Measurements from ENCODE around the gene USP36.
A peak's percentile ranks its signal among the peaks of the same experiment; 100 is the strongest.

Gene USP36

DNA sequence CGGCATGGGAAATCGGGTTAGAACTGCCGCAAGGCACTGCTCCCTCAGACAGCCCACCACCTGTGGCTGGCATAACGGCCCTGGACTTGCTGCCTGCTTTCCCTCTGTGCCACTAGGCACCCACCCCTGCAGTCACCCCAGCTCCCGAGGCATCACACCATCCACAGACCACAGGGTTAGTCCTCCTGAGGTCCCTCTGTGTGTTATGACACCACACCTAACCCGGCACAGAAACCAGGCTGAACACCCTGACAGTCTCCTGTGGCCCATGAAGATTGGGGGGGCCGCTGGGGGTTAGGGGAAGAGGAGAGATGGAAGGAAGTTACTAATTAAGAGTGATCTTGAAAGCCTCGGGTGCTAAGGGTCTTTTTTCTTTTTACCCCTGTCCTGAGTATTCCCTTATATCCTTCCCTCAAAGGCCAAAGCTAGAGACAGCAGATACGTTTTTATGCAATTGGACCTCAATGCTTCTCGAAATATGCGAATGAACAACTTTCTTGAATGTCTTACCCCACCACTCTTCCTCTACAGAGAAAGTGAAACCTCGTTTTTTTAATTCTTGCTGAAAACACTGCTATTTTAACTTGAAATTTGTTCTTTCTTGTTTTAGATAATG, 65.5 kb downstream of the USP36 start:
- DNase-seq (peak; percentile 74), ATAC-seq (peak; percentile 85)
- Mint-ChIP-seq H3K9me3 (no peaks in the 10 kb centered on the region), H3K4me3 (peak overlapping the region; percentile 83), H3K36me3 (ENCODE audit: low read depth) (peaks cover 7% of the 10 kb centered on the region), H3K4me1 (peaks cover 84% of the 10 kb centered on the region), H3K27me3 (no peaks in the 10 kb centered on the region), H3K27ac (peak overlapping the region; percentile 96)

DNA sequence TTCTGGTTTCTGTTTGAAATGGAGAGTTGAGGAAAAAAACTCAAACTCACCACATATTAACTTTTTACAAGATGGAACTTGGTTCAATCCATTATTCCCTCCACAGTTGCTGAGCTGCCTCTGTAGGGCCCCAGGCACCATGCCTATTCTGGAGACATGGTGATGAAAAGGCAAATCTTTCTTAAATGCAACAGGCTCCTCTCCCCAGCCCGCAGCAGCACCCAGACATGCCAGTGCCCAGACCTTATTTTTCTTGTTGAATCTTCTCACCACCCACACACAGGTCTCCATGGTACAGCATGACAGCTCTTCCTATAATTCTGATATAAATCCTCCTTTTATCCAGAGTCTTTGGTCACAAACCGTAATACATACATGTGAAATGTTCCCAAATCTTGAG, 66.2 kb downstream of the USP36 start:
- Mint-ChIP-seq H3K27me3 (no peaks in the 10 kb centered on the region), H3K27ac (peak overlapping the region; percentile 96), H3K36me3 (ENCODE audit: low read depth) (peaks cover 5% of the 10 kb centered on the region), H3K9me3 (no peaks in the 10 kb centered on the region), H3K4me3 (peak overlapping the region; percentile 83), H3K4me1 (peaks cover 78% of the 10 kb centered on the region)
- peak; percentile 12 for ATAC-seq
- DNase-seq, result no peak

GRCh38 chr17:78771758-78772382, 68.7 kb downstream of the USP36 start:
- H3K27me3 Mint-ChIP-seq, result no peaks in the 10 kb centered on the region
- ATAC-seq, result peak; percentile 44
- peaks cover 5% of the 10 kb centered on the region for H3K36me3 Mint-ChIP-seq (ENCODE audit: low read depth)
- no peaks in the 10 kb centered on the region for H3K9me3 Mint-ChIP-seq
- peak overlapping the region; percentile 75 for H3K4me3 Mint-ChIP-seq
- DNase-seq, result no peak
- H3K27ac Mint-ChIP-seq, result peak overlapping the region; percentile 96
- peaks cover 59% of the 10 kb centered on the region for H3K4me1 Mint-ChIP-seq

- H3K4me1 Mint-ChIP-seq, result peaks cover 43% of the 10 kb centered on the region
- H3K4me3 Mint-ChIP-seq, result no peak overlapping the region
Measured at GRCh38 chr17:78769196-78769773, 71.3 kb downstream of the USP36 start.

GRCh38 chr17:78767806-78768205, 72.8 kb downstream of the USP36 start:
- Mint-ChIP-seq H3K9me3 (no peaks in the 10 kb centered on the region), H3K27ac (no peak overlapping the region), H3K27me3 (no peaks in the 10 kb centered on the region), H3K36me3 (ENCODE audit: low read depth) (peaks cover 4% of the 10 kb centered on the region), H3K4me3 (no peak overlapping the region), H3K4me1 (peaks cover 44% of the 10 kb centered on the region)
- DNase-seq, result no peak
- no peak for ATAC-seq

More at GRCh38 chr17:78769196-78769773, 71.3 kb downstream of the USP36 start:
- Mint-ChIP-seq H3K36me3 (ENCODE audit: low read depth) (peaks cover 5% of the 10 kb centered on the region), H3K27me3 (no peaks in the 10 kb centered on the region), H3K9me3 (no peaks in the 10 kb centered on the region), H3K27ac (no peak overlapping the region)
- no peak for ATAC-seq
- DNase-seq, result no peak

GRCh38 chr17:78766743-78767294, 73.8 kb downstream of the USP36 start:
- no peak for ATAC-seq

DNA sequence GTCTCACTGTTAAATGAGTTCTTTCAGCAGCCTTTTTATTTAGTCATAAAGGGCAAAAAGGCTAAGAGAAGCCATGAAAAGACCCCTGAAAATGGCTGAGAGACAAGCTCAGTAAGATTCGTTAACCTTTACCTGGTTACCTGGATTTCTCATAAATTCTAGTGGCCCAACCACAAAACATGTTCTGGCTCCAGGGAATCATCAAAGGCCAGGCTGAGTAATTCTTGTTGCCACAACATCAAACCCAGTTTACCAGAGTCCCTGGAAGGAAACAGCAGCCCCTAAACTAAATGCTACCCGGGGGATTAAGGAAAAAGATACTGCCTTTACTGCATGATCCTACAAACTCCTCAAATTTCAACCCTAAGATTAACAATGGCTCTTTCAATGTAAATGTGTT, 74.4 kb downstream of the USP36 start:
- no peaks in the 10 kb centered on the region for H3K9me3 Mint-ChIP-seq
- peaks cover 44% of the 10 kb centered on the region for H3K4me1 Mint-ChIP-seq
- no peak overlapping the region for H3K4me3 Mint-ChIP-seq

More at GRCh38 chr17:78766743-78767294, 73.8 kb downstream of the USP36 start:
- Mint-ChIP-seq H3K9me3 (no peaks in the 10 kb centered on the region), H3K4me1 (peaks cover 44% of the 10 kb centered on the region), H3K36me3 (ENCODE audit: low read depth) (peaks cover 4% of the 10 kb centered on the region), H3K27me3 (no peaks in the 10 kb centered on the region), H3K4me3 (no peak overlapping the region), H3K27ac (no peak overlapping the region)
- no peak for DNase-seq

GRCh38 chr17:78765821-78766220, 74.8 kb downstream of the USP36 start:
- Mint-ChIP-seq H3K36me3 (ENCODE audit: low read depth) (peaks cover 1% of the 10 kb centered on the region), H3K9me3 (no peaks in the 10 kb centered on the region), H3K4me1 (peaks cover 45% of the 10 kb centered on the region), H3K4me3 (no peak overlapping the region), H3K27ac (no peak overlapping the region), H3K27me3 (no peaks in the 10 kb centered on the region)
- no peak for ATAC-seq
- DNase-seq, result no peak

More for the DNA sequence above, 74.4 kb downstream of the USP36 start:
- H3K36me3 Mint-ChIP-seq (ENCODE audit: low read depth), result peaks cover 2% of the 10 kb centered on the region
- DNase-seq (no peak), ATAC-seq (no peak)
- no peak overlapping the region for H3K27ac Mint-ChIP-seq
- no peaks in the 10 kb centered on the region for H3K27me3 Mint-ChIP-seq

- Mint-ChIP-seq H3K27me3 (no peaks in the 10 kb centered on the region), H3K9me3 (no peaks in the 10 kb centered on the region), H3K27ac (peak overlapping the region; percentile 83), H3K4me3 (peak overlapping the region; percentile 18), H3K4me1 (peaks cover 48% of the 10 kb centered on the region), H3K36me3 (ENCODE audit: low read depth) (no peaks in the 10 kb centered on the region)
- ATAC-seq (no peak), DNase-seq (no peak)
Measured at GRCh38 chr17:78764871-78765270, 75.7 kb downstream of the USP36 start.

DNA sequence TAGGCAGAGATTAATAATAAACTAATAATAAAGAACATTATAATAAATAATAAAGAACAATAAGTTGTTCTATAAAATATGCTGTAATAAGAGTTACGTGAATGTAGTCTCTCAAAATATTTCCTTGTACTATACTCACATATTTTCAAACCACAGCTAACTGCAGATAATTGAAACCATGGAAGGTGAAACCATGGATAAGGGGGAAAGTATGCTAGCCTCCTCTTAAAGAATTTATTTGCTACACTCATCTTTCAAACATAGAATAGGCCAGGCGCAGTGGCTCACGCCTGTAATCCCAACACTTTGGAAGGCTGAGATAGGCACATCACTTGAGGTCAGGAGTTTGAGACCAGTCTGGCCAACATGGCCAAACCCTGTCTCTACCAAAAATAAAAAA, 77.1 kb downstream of the USP36 start:
- ATAC-seq, result no peak
- no peak for DNase-seq
- no peak overlapping the region for H3K4me3 Mint-ChIP-seq
- H3K27ac Mint-ChIP-seq, result peak overlapping the region; percentile 51
- H3K27me3 Mint-ChIP-seq, result no peaks in the 10 kb centered on the region
- no peaks in the 10 kb centered on the region for H3K9me3 Mint-ChIP-seq
- no peaks in the 10 kb centered on the region for H3K36me3 Mint-ChIP-seq (ENCODE audit: low read depth)
- H3K4me1 Mint-ChIP-seq, result peaks cover 61% of the 10 kb centered on the region

GRCh38 chr17:78761789-78762406, 78.7 kb downstream of the USP36 start:
- H3K4me3 Mint-ChIP-seq, result no peak overlapping the region

GRCh38 chr17:78759969-78760352, 80.7 kb downstream of the USP36 start:
- no peak for DNase-seq
- ATAC-seq, result no peak
- Mint-ChIP-seq H3K4me3 (peak overlapping the region; percentile 63), H3K27me3 (no peaks in the 10 kb centered on the region), H3K27ac (peak overlapping the region; percentile 95), H3K9me3 (no peaks in the 10 kb centered on the region), H3K4me1 (peaks cover 94% of the 10 kb centered on the region), H3K36me3 (ENCODE audit: low read depth) (no peaks in the 10 kb centered on the region)

More at GRCh38 chr17:78761789-78762406, 78.7 kb downstream of the USP36 start:
- no peaks in the 10 kb centered on the region for H3K27me3 Mint-ChIP-seq
- H3K27ac Mint-ChIP-seq, result peak overlapping the region; percentile 83
- no peaks in the 10 kb centered on the region for H3K9me3 Mint-ChIP-seq
- H3K4me1 Mint-ChIP-seq, result peaks cover 77% of the 10 kb centered on the region
- no peak for DNase-seq
- H3K36me3 Mint-ChIP-seq (ENCODE audit: low read depth), result no peaks in the 10 kb centered on the region
- ATAC-seq, result peak; percentile 38

- DNase-seq, result peak; percentile 62
- Mint-ChIP-seq H3K36me3 (ENCODE audit: low read depth) (no peaks in the 10 kb centered on the region), H3K4me3 (peak overlapping the region; percentile 63), H3K4me1 (peaks cover 91% of the 10 kb centered on the region), H3K27ac (peak overlapping the region; percentile 95), H3K27me3 (no peaks in the 10 kb centered on the region), H3K9me3 (no peaks in the 10 kb centered on the region)
- peak; percentile 75 for ATAC-seq
Measured at GRCh38 chr17:78759203-78759968, 81.2 kb downstream of the USP36 start.
